ENCODE data around the gene TNFAIP8L2.
"Not testable (repeated sequence)": the region's sequence is repeated elsewhere in the genome, so short reads cannot be mapped to it uniquely, and the experiment has no call there.

TNFAIP8L2 gene

GRCh38 chr1:151166505-151166956, 10.1 kb downstream of the TNFAIP8L2 start:
- Histone ChIP-seq H3K4me3 (peak overlapping the region; percentile 72 to 94 (median 88)), H3K36me3 (peaks cover 48 to 83% (median 66%) of the 10 kb centered on the region in 11 experiments), H3K27me3 (no peaks in the 10 kb centered on the region), H3K4me1 (peaks cover 33 to 58% (median 52%) of the 10 kb centered on the region in 10 experiments), H3K27ac (peak overlapping the region; percentile 73 to 89 (median 86)), H3K4me2 (peak overlapping the region; percentile 91 to 100 (median 97)), H3K9ac (peak overlapping the region; percentile 83 to 94 (median 89)), H3K9me3 (replicated peaks in 1 of 11) (no peaks in the 10 kb centered on the region), H4K20me1 (peaks cover 0 to 51% (median 20%) of the 10 kb centered on the region in 11 experiments; a peak in 12 of 22 replicates)
- no peak for TF ChIP-seq Cebpa-rat (IDR thresholded peaks at IDR 0.05)

DNA sequence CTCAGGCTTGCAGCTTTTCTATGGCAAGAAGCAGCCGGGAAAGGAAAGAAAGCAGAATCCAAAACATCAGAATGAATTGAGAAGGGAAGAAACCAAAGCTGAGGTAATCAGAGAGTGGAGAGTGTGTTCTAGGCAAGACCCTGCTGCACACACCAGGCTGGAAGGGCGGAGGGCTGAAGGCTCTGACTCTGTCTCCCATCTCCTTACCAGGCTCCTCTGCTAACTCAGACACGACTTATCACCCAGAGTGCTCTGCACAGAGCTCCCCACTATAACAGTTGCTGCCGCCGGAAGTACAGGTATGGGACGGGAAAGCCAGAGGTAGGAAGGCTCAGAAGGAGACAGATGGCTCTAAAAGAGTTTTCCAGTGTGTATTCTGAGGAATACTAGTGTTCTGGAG, 10.7 kb downstream of the TNFAIP8L2 start:
- Histone ChIP-seq H3K4me1 (peaks cover 33 to 52% (median 46%) of the 10 kb centered on the region in 10 experiments), H3K9ac (peak overlapping the region; percentile 83 to 94 (median 89)), H3K27ac (peak overlapping the region in 10 of 11 experiments; percentile 73 to 89 (median 86); a peak in 17 of 22 replicates), H3K27me3 (no peaks in the 10 kb centered on the region), H3K4me2 (peak overlapping the region; percentile 91 to 100 (median 97)), H3K9me3 (replicated peaks in 1 of 11) (no peaks in the 10 kb centered on the region), H3K4me3 (peak overlapping the region; percentile 72 to 94 (median 88)), H3K36me3 (peaks cover 51 to 83% (median 66%) of the 10 kb centered on the region in 11 experiments), H4K20me1 (peaks cover 0 to 45% (median 14%) of the 10 kb centered on the region in 11 experiments; a peak in 12 of 22 replicates)
- TF ChIP-seq Cebpa-rat (IDR thresholded peaks at IDR 0.05) = no peak

DNA sequence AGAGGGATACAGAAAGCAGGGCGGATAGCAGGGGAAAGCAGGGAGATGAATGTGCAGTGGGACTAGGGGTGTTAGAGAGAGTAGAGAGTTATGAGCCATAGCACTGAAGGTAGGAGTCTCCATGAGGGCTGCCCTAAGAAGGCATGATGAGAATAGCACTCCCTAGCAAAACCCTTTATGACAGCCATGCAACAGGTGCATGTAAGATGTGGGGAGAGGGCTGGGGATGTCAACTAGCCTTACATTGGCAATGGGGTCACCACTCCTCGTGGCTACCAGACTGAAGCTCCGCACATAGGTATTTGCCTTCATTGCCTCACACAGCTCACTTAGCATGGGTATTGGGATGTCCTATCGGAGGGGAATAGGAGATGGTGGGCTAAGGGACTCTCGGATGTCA, 14.7 kb downstream of the TNFAIP8L2 start:
- Histone ChIP-seq H3K9ac (no peak overlapping the region), H3K36me3 (peaks cover 73 to 90% (median 83%) of the 10 kb centered on the region in 11 experiments), H3K4me2 (no peak overlapping the region), H3K4me3 (no peak overlapping the region), H3K27ac (no peak overlapping the region), H3K27me3 (no peaks in the 10 kb centered on the region), H3K4me1 (peaks cover 10 to 28% (median 14%) of the 10 kb centered on the region in 10 experiments), H3K9me3 (replicated peaks in 1 of 11) (no peaks in the 10 kb centered on the region), H4K20me1 (peaks cover 0 to 25% (median 4%) of the 10 kb centered on the region in 11 experiments; a peak in 7 of 22 replicates)
- no peak for TF ChIP-seq Cebpa-rat (IDR thresholded peaks at IDR 0.05)

- peaks cover 0 to 21% (median 4%) of the 10 kb centered on the region in 11 experiments; a peak in 6 of 22 replicates for H4K20me1 ChIP-seq
- H3K9ac ChIP-seq = peak overlapping the region in 2 of 11 experiments; percentile 13 to 41; a peak in 2 of 22 replicates
- H3K27ac ChIP-seq = peak overlapping the region in 5 of 11 experiments; percentile 8 to 49 (median 34); a peak in 6 of 22 replicates
- no peaks in the 10 kb centered on the region for H3K9me3 ChIP-seq (replicated peaks in 1 of 11)
- H3K4me3 ChIP-seq = no peak overlapping the region
- H3K4me1 ChIP-seq = peaks cover 0 to 14% (median 0%) of the 10 kb centered on the region in 10 experiments; a peak in 6 of 20 replicates
- peaks cover 81 to 96% (median 91%) of the 10 kb centered on the region in 11 experiments for H3K36me3 ChIP-seq
- no peaks in the 10 kb centered on the region for H3K27me3 ChIP-seq
- H3K4me2 ChIP-seq = peak overlapping the region in 2 of 11 experiments; percentile 5 to 33; a peak in 1 of 22 replicates
- no peak for TF ChIP-seq Cebpa-rat (IDR thresholded peaks at IDR 0.05)
These were observed 18.7 kb downstream of the TNFAIP8L2 start for GRCh38 chr1:151175041-151175741.

- Histone ChIP-seq H3K9me3 (replicated peaks in 1 of 11) (no peaks in the 10 kb centered on the region), H4K20me1 (peaks cover 0 to 16% (median under 1%) of the 10 kb centered on the region in 11 experiments; a peak in 5 of 22 replicates), H3K4me2 (peak within 1 kb of the TSS in 2 of 11 experiments; percentile 5 to 33; a peak in 1 of 22 replicates), H3K36me3 (peaks cover 81 to 96% (median 91%) of the 10 kb centered on the region in 11 experiments), H3K4me3 (no peak within 1 kb of the TSS), H3K9ac (peak within 1 kb of the TSS in 3 of 11 experiments; percentile 13 to 41 (median 22); a peak in 3 of 22 replicates), H3K27ac (peak within 1 kb of the TSS in 8 of 11 experiments; percentile 8 to 49 (median 24); a peak in 9 of 22 replicates), H3K4me1 (peaks cover 0 to 14% (median 0%) of the 10 kb centered on the region in 10 experiments; a peak in 6 of 20 replicates), H3K27me3 (no peaks in the 10 kb centered on the region)
- no peak for TF ChIP-seq Cebpa-rat (IDR thresholded peaks at IDR 0.05)
These were observed 19.4 kb downstream of the TNFAIP8L2 start, which contains the start of gene TMOD4 for GRCh38 chr1:151175863-151176262. TSS of gene TMOD4 (minus strand) at chr1:151175981. CDS start at chr1:151174875, 1,106 bp downstream.

DNA sequence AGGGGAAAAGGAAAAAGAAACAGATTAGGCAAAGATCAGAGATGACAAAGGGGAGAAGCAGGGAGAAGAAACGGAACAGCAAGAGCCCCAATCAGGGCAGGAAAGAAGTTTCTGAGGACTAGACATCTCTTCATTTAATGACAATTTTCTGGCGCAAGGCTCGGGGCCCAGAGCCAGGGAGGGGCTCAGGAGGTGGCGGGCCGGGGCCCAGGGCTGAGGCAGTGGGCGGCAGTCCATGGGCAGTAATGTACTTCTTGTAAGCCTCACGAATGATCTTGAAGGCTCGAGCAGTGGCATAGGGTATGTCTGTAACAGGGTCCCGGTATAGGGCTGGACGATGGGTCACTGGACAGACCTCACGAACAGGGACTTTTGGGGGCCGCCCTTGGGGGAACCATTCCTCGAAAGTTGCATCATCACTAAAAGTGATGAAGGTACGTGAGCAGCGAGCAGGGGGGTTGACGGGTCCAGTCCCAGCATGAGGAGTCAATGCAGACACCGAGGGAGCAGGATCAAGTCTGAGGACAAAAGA, 20.1 kb downstream of the TNFAIP8L2 start:
- Histone ChIP-seq H3K4me3 (no peak overlapping the region), H3K27ac (peak overlapping the region in 1 of 11 experiments; percentile 10; a peak in 1 of 22 replicates), H3K27me3 (no peaks in the 10 kb centered on the region), H4K20me1 (peaks cover 0 to 9% (median 0%) of the 10 kb centered on the region in 11 experiments; a peak in 3 of 22 replicates), H3K9me3 (replicated peaks in 1 of 11) (no peaks in the 10 kb centered on the region), H3K9ac (0 out of 22 replicates have a peak overlapping the region, but pooled peaks of 1 of the 11 experiments have one; percentile 22), H3K36me3 (peaks cover 81 to 96% (median 91%) of the 10 kb centered on the region in 11 experiments), H3K4me2 (no peak overlapping the region; a peak in 1 of 22 replicates), H3K4me1 (peaks cover 0 to 14% (median 0%) of the 10 kb centered on the region in 10 experiments; a peak in 6 of 20 replicates)
- 0 out of 22 replicates have a peak, but pooled peaks of 1 of the 11 experiments have one; percentile 11 for TF ChIP-seq Cebpa-rat (IDR thresholded peaks at IDR 0.05)

- Histone ChIP-seq H3K9me3 (replicated peaks in 1 of 11) (no peaks in the 10 kb centered on the region), H3K9ac (no peak overlapping the region), H3K27ac (no peak overlapping the region), H4K20me1 (peaks cover 0 to 9% (median 0%) of the 10 kb centered on the region in 11 experiments; a peak in 4 of 22 replicates), H3K4me3 (no peak overlapping the region), H3K4me2 (no peak overlapping the region), H3K4me1 (peaks cover 16 to 22% (median 17%) of the 10 kb centered on the region in 10 experiments), H3K36me3 (peaks cover 68 to 82% (median 79%) of the 10 kb centered on the region in 11 experiments), H3K27me3 (no peaks in the 10 kb centered on the region)
- TF ChIP-seq Cebpa-rat (IDR thresholded peaks at IDR 0.05) = no peak
These were observed 27.8 kb downstream of the TNFAIP8L2 start for GRCh38 chr1:151184211-151184610.

GRCh38 chr1:151187205-151187604, 30.8 kb downstream of the TNFAIP8L2 start:
- H3K4me2 ChIP-seq = no peak overlapping the region; a peak in 1 of 22 replicates
- peaks cover 38 to 52% (median 49%) of the 10 kb centered on the region in 11 experiments for H3K36me3 ChIP-seq
- no peak for TF ChIP-seq Cebpa-rat (IDR thresholded peaks at IDR 0.05)
- peaks cover 22 to 29% (median 24%) of the 10 kb centered on the region in 10 experiments for H3K4me1 ChIP-seq
- no peak overlapping the region for H3K4me3 ChIP-seq
- no peaks in the 10 kb centered on the region for H3K9me3 ChIP-seq (replicated peaks in 1 of 11)
- peaks cover 0 to 9% (median 0%) of the 10 kb centered on the region in 11 experiments; a peak in 4 of 22 replicates for H4K20me1 ChIP-seq
- no peaks in the 10 kb centered on the region for H3K27me3 ChIP-seq
- H3K27ac ChIP-seq = no peak overlapping the region
- 0 out of 22 replicates have a peak overlapping the region, but pooled peaks of 1 of the 11 experiments have one; percentile 2 for H3K9ac ChIP-seq

DNA sequence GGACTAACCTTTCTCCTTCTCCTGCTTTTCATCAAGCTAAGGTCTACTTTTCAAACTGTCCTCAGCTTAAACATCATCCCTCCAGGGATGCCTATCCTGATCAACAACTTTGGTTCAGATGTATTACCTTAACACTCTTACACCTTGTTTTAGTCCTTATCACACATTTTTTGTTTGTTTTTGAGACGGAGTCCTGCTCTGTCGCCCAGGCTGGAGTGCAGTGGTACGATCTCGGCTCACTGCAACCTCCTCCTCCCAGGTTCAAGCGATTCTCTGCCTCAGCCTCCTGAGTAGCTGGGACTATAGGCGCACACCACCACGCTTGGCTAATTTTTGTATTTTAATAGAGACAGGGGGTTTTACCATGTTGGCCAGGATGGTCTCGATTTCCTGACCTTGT, 32.2 kb downstream of the TNFAIP8L2 start:
- peak overlapping the region; percentile 88 to 98 (median 94) for H3K4me2 ChIP-seq
- H3K27ac ChIP-seq = peak overlapping the region in 10 of 11 experiments; percentile 79 to 93 (median 88); a peak in 15 of 22 replicates
- peak overlapping the region; percentile 67 to 89 (median 79) for H3K4me3 ChIP-seq
- peak overlapping the region; percentile 80 to 94 (median 88) for H3K9ac ChIP-seq
- H3K4me1 ChIP-seq = peaks cover 22 to 29% (median 24%) of the 10 kb centered on the region in 10 experiments
- peaks cover 24 to 38% (median 34%) of the 10 kb centered on the region in 11 experiments for H3K36me3 ChIP-seq
- H4K20me1 ChIP-seq; H3K27me3 ChIP-seq; H3K9me3 ChIP-seq (replicated peaks in 1 of 11): not testable (repeated sequence)
